NCI-H446 treated with DMSO at 0.1 percent for 48 hours (cell line): ENCODE results near the gene SLCO1C1.

ENCODE experiments used
- DNase-seq: peaks from one replicate; lab custom pipeline; 2025; lab: John Stamatoyannopoulos, UW

SLCO1C1 gene

DNA sequence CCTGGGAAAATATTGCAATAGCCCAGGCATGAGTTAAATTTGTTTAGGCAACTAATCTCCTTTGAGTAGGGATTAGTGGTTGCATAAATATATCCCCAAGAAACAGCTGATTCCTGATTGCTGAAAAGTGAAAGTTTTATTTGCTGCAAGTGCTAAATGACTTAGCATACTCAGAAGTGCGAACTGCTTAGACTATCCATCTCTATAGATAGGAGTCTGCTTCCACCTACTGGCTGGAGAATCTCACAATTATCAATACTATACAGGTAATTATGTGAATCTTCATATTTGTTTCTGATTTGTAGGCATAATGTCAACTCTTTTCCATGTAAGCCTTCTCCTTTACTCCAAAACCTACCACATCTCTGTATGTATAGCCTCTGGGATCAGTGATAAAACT lies 103.4 kb downstream of the SLCO1C1 start:
- DNase-seq: no peak

GRCh38 chr12:20800160-20800559 lies 105.0 kb downstream of the SLCO1C1 start:
- no peak for DNase-seq

- no peak for DNase-seq
These were observed 105.9 kb downstream of the SLCO1C1 start for GRCh38 chr12:20801035-20801434.
